SH-SY5Y (cell line): ENCODE results near the gene SLAMF7.

ENCODE experiments used
- GATA2 ChIP-seq: IDR thresholded peaks from 2 replicates; pipeline ENCODE4 v1.6.1; 2011; ENCODE audit warnings: mild to moderate bottlenecking, low read depth, low read length
- GATA3 ChIP-seq: IDR thresholded peaks from 2 replicates; pipeline ENCODE4 v1.6.1; 2011; ENCODE audit warnings: low read depth, mild to moderate bottlenecking, low read length, moderate library complexity

The SLAMF7 gene

DNA sequence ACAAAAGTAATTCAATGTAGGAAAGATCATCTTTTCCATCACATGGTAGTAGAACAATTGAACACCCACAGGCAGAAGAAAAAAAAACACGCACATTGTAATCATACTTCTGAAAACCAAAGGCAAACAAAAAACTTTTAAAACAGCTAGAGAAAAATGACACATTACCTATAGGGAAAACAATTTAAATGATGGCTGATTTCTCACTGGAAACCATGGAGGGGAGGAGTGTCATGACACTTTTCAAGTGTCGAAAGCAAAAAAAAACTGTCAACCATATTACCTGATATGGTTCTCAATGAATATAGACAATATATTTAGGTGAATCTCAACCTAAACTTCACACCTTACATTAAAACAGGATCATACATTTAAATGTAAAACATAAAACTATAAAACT is 776 bp upstream of the SLAMF7 start:
- TF ChIP-seq GATA2, result no peak

DNA sequence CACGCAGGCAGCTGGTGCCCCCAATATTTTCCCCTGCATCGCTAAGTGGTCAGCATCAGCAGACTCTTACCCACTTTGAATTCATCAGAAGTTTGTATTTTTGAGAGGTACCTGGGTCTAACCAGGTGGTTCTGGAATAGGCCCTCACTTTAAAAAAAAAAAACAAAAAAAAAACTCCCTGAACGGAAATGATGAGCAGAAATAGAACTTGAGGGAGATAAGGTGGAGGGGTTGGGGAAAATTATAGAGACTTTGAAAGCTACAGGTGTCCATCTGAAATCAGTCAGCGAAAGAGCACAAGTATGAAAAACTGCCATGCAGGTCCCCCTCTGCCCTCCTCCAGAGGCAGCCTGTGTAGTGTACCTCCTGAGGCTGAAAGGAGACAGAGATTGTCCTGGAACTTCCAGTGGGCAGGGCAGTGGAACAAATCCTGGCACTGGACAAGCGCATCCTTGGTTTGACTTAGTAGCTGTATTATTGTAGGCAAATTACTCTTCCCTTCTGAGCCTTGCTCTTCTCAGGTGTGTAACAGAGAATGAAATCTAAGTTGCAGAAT is 1.2 kb downstream of the SLAMF7 start:
- no peak for TF ChIP-seq GATA2
- no peak for TF ChIP-seq GATA3

DNA sequence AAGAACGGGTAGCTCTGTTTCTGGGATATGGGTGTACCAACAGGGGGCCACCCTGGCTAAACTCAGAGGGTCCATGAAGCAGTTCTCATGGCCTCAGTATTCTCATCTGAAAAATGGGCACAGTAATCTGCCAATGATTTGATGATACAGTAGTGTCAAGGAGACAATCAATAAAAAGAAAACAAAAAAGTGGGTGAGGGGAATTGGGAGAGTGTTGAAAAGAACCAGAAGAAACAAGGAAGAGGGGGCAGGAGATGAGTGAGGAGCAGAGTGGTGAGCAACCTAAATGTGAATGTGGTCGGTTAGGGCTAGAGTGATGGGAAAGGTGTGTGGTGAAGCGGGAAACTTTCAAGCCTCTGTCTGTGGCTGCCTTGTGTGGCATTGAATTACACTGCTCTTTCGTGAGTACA is 2.0 kb downstream of the SLAMF7 start:
- no peak for TF ChIP-seq GATA3
- TF ChIP-seq GATA2, result no peak

DNA sequence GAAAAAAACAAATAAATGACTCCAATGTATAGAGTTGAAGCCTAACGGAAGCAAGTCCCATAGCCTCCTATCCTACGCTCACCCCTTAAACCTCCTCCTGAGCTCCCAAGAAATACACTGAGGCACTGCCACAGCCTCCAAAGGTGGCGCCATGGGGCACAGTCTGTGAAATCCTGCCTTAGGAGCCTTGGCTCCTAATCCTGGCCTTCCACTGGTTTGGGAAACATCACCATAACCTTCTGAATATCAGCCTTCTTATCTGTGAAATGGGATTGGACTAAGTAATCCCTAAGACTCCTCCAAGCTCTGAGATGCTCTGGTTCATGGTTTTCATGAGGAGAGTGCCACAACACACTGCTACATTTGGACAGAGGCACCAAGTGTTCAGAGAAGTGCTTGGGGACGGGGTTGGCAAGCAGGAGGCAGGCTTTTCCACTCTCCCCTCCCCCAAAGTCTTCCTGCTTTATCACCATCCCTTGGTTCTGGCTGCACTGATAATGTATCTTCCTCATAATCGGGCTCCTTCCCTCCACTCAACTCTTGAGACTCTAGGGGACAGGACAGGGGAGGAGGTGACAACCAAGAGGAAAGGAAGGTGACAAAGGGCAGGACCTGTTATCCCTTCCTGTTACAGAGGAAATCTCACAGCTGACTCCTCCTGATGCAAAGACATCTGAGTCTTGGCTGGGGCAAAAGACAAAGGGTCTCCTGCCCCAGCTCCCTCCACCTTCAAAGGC is 2.7 kb downstream of the SLAMF7 start:
- TF ChIP-seq GATA2, result no peak
- no peak for TF ChIP-seq GATA3

DNA sequence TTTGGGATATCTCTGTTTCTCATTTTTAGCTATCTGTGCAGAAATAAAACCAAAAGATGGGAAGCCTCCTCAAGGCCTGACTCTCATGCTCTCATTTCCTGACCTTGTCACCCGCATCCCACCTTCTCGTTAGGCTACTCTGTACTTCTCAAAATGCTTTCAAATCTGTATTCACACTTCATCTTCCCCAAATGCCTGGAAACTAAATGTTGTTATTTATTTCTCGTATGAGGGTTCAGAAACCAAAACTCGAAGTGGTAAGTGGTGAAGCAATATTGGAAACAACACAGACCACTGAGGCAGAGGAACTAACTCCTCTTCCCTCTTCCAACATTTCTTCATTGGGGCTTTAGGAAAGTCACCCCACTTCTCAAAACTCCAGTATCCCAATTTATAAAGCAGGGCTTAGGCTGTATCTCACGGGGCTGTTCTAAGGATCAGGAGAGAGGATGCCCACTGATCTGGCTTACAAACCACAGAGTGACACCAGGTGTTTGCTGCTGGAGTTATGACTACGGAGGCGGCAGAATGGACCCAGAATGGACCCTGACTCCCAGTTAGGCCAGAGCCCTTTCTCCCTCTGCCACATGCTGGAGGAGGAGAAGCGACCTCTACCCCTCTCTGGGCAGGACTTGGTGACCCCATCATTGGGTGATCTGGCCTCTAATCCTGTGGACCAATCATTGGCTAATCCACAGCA is 3.5 kb downstream of the SLAMF7 start:
- TF ChIP-seq GATA2, result no peak
- TF ChIP-seq GATA3, result no peak

DNA sequence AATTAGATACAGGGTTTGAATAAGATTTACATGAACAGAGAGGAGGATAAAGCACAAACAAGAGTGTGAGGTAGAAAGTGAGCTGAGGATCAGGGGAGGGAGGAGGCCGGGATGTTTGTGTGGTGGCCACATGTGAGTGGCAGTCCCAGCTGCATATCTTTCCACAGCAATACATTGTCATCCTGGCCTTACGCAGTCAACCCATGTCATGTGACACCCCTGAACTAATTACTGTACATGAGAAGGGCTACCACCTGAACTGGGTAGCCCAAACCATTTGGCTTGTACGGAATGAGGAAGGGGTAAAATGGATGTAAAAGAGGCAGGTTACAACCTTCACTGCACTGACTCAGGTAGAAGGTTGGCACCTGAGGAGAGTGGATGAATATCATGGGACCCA is 4.2 kb downstream of the SLAMF7 start:
- no peak for TF ChIP-seq GATA3
- no peak for TF ChIP-seq GATA2

DNA sequence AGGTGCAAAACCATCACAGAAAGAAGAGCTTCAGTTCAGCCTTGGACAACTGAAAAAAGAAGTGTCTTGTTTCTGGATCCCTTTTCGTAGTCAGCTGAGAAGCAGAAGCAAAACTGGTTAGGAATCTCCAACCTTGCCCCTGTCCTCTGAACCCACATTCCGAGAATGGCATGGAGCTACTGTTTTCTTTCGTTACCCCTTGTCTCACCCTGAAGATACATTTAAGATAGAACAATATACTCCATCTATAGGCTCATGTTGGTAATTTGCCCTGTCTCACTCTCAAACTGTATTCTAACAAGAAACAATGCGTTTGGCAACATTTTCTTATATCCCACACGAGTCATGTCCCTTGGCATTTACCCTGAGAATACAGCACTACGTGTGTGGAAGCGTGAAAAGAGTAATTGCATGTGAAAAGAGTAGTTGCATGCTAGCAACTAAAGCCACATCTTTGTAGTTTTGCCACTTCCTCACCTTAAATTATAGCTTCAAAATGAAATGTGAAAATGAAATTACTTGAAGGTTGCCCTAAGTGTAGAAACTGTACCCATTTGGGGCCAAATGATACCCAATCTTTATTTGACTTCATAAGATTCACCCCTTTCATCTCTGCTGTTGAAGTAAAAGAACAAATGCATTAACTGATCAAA is 5.3 kb downstream of the SLAMF7 start:
- TF ChIP-seq GATA3 (no peak), GATA2 (no peak)

DNA sequence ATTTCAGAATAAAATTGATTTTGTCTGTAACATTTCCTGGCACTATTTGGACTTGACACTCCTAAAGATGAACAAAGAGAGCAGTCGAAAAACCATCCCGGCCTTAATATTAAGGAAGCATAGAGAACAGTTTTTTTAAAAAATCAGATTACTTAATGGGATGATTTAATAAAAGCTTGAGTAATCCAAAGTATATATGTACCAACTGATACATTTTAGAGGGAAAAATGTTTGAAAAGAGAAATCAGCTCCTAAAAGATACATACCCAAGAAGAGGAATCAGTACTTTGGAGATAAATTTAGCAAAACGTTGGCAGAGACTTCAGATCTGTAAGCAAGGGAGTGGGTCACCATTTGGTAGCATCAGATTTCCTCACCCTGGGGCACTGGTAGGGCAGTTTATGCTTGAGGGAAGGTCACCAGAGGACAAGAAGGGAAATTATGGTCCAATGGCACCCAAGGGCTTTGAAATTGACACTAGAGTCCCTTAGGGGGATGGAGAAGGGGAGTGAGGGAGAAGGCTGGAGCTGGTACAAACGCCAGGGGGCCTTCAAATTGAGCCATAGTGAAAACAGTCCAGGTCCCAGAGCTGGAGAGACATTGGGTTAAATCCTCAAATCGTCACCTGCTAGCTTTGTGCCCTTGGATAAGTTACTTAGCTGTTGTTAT is 5.9 kb downstream of the SLAMF7 start:
- TF ChIP-seq GATA3 (no peak), GATA2 (no peak)

DNA sequence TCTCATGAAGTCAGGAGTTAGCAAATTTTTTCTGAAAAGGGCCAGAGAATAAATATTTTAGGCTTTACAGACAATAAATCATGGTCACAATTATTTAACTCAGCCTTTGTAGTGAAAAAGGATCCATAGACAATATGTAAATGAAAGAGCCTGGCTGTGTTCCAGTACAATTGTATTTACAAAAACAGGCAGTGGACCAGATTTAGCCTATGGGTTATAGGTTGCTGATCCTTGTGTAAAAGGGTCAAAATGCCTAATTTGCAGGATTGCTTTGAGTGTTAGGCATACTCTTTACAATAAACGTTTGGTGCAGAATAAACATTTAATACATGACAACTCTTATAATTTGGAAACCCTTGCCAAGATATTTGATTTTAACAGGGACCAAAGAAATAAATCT is 6.5 kb downstream of the SLAMF7 start:
- TF ChIP-seq GATA3 (no peak), GATA2 (no peak)

DNA sequence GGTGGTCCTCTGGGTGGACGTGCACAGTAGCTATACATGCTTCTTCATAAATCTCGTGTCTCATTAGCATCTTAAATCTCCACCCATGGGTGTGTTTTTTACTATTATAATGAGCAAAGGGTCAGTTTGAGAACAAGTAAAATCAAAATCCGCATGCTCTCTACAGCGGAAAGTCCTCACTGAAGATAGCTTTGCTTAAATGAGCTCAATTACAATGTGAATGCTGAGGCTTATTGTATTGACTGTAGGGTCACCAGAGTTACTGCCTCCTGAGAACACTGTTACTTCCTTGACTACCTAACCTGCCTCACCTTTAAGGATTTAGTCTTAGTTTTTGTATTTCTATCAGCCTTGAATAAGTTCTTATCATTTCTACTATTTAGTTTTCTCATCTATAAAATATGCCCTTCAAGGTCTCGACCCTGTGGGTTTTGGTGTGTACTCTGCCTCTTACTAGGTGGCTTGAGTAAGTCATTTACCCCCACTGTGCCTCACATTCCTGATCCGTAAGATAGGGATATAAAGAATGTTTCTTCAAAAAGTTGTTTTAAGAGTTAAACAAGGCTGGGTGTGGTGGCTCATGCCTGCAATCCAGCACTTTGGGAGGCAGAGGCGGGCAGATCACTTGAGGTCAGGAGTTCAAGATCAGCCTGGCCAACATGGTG is 7.9 kb downstream of the SLAMF7 start:
- no peak for TF ChIP-seq GATA2
- TF ChIP-seq GATA3, result no peak

DNA sequence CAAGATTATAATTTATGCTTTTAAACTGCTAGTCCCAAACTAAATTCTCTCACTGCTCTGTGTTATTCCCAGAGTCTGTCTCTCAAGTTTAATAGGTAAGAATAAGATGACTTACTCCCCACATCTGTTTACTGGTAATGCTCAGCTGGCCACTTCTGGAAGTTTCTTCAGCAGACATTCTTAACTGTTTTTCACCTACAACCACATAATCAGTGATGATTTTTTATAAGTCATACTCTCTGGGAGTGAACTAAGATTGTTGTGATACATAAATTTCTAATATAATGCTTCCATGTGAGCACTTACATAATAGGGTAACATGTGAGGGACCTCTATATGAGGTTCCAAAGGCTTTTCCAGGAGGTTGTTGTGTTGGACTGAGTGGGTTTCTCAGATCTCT is 8.7 kb downstream of the SLAMF7 start:
- TF ChIP-seq GATA3, result no peak
- no peak for TF ChIP-seq GATA2

DNA sequence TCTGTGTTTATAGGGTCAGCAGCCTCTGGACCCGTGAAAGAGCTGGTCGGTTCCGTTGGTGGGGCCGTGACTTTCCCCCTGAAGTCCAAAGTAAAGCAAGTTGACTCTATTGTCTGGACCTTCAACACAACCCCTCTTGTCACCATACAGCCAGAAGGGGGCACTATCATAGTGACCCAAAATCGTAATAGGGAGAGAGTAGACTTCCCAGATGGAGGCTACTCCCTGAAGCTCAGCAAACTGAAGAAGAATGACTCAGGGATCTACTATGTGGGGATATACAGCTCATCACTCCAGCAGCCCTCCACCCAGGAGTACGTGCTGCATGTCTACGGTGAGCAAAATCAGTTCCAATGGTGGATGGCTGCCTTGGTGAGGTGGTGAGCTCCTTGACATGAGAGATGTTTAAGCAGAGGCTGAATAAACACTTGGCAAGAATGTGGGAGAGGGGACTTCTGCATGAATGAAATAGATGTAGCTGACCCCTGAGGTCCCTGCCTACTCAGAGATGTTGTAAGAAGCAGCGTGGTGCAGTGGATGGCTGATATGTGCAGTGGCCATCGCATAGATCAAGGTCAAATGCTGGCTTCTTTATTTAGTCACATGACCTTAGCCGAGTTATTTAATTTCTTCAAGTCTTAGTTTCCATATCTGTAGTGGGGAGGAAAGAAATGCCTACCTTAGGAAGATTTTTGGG is 9.3 kb downstream of the SLAMF7 start:
- TF ChIP-seq GATA3 (no peak), GATA2 (no peak)

DNA sequence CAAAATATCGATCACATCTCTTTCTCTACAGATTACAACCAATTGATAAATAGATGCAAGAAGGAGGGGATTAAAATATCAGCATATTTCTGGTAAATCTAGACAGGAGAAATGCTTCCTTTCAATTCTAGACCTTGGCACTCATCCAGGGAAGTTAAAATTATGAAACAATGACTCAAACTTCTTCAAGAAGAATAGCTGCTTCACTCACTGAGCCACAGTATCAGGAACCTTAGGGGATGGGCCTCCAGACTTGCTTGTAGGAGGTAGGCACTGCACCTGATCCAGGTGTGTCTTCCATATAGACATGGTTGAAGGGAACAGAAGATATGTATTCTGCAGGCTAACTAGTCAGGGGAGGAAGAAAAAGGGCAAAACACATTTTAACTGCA is 9.8 kb downstream of the SLAMF7 start:
- TF ChIP-seq GATA3 (no peak), GATA2 (no peak)

DNA sequence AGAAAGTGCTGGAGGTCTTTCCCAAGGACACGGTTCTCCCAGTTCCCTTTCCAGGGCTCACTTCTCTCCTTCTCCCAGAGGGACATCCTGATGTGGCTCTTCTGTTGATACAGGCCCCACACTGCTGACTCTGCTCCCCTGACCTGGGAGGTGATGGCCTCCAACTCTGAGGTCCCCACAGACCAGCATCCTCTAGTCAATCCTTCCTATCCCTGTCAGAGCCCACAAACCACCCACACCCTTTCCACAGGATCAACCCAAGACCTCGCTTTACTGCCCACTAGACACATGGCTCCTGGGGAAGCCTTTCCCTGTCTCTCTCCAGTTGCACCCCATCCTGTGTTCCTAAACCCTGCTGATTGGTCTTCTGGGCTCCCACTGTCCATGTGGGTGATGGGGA is 11.6 kb downstream of the SLAMF7 start:
- TF ChIP-seq GATA2, result no peak
- TF ChIP-seq GATA3, result no peak
